SHP77 (cell line): ENCODE measurements around the gene UNKL.
"Not testable (repeated sequence)": the region's sequence is repeated elsewhere in the genome, so short reads cannot be mapped to it uniquely, and the experiment has no call there.

Experiments
- DNase-seq, 2 experiments: peaks; one replicate each; lab custom pipeline; 2025; lab: John Stamatoyannopoulos, UW

Gene UNKL

DNA sequence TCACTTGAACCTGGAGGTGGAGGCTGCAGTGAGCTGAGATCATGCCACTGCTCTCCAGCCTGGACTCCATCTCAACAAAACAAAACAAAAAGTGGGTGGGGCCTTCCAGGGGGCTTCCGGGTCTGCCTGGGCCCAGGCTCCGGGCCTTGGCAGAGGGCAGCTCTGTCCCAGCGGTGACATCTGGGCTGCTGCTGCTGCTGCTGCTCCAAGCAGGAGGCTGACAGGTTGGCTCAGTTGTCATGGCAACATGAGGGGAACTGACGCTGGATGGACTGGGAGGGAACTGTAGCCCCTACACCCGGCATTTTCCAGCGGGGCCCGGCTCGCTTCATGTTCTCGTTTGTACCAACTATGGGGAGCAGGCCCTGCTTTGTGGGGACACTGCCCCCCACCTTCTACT, 77.0 kb downstream of the UNKL start:
- no peak for DNase-seq

DNA sequence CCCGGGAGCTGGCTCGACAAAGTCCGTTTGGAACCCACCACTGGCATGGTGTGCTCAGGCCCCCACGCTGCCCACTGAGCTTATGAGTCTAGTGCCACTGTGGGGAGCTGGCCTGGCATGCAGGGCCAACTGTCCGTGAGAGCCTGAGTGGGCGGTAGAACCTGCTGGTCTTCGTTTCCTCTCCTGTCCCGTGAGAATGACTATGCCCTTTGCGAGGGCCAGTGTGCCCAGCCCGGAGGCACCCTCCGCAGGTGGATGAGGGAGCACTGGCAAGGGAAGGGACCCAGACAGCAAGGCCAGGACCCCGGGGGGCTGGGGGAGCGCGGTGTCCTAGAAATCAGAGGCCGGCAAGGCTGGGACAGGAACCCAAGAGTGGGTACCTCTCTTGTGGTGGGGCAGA, 77.9 kb downstream of the UNKL start:
- DNase-seq: no peak

DNA sequence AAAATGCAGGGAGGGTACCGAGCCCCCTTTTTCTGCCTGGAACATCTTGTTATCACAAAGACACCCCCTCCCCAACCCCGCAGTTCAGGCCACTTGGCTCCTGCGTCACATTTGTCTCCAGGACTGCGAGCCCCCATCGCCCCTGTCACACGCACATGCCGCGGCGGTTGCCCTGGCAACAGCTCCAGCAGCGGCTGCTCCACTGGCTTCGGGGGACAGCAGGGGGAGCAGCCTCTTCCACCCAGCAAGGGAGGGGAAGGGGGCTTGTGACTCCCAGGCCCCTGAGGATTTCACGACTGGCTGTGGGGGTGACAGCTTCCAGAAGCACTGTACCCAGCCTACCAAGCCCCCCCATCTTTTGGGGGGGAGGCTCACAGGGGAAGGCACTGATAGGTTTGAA, 78.5 kb downstream of the UNKL start:
- DNase-seq: no peak

DNA sequence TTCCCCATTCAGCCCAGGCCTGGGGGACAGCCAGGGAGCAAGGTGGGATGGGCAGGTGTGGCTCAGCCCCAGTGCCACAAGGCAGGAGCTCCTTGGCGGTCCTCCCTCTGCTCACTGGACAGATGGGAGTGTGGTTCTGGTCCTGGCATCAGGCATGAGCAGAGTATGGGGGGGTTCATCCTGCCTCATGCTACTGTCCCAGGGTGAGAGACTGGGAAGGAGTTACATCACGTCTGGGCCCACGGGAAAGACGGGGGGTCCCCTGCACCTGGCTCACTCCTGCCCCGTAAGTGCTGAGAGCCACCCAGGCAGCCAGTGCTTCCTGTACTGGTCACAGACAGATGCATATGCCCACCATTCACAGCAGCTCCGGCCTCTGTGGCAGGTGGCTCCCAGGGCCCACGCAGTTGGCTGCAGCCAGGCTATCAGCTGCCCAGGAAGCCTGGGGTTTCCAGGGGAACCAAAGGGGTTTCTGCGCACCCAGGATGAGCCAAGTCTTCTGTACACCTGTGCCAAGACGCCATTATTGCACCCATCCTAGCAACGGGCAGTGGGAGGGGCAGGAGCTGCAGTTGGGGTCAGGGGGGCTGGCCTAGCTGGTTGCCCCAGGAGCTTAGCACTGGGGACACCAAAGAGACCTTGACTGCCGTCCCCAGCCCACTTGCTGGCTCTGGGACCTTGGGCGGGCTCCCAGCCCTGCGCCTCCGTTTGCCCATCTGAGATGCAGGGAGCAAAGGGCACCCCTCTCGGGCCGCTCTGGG, 79.1 kb downstream of the UNKL start:
- peak in 1 of 2 experiments; percentile 40 for DNase-seq

DNA sequence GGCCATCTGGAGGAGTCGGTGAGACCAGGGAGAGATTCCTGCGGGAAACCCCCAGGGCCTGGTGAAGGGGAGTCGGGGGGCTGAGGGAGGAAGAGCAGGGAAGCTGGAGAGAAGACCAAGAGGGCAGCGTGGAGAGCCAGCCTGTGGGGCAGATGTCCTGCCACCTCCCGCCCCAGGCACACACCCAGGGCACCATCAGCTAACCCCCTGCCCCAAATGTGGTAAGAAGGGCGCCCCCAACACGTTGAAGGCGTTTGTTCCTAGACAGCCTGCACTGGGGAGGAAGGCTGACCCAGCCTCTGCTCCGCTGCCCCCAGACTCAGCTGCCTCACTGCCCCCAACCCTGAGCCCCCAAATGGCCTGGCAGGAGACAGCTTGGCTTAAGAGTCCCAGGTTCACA, 79.8 kb downstream of the UNKL start:
- no peak for DNase-seq

DNA sequence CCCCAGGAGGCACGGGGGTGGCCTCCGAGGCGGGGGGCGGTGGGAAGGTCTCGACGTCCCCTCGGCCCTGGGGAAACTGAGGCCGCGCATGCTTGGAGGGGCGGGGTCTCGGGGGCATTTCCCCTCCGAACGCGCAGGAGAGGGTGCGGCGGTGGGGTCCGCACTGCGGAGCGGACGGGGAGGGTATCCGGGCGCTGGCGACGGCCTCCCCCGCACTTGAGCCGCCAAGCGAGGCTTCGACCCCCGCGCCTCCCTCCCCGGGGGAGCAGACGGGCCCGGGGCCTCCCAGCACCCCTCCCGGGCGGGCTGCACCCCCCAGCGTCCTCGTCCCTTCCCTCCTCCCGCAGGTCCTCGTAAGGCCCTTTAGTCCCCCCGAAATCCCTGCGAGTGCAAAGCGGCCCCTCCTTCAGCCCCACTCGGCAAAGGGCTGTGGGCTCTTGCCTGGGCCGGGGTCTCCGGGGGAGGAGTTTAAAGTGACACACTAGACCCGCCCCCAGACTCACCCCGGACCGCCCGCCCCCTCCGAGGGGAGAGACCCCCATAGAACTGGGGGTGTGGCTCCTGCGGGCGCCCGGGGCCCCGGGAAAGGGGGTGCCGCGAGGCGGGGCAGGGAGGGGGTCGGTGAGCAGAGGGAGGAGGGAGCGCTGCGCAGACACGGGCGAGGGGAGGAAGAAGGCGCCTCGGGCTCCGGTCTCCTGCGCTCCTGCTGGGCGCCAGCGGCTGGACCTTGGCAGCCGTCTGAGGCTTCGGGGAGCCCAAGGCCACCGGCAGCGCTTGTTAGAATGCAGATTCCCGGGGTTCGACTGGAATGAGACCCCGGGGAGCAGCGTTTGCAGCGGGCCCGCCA, 80.4 kb downstream of the UNKL start:
- DNase-seq: no peak

DNA sequence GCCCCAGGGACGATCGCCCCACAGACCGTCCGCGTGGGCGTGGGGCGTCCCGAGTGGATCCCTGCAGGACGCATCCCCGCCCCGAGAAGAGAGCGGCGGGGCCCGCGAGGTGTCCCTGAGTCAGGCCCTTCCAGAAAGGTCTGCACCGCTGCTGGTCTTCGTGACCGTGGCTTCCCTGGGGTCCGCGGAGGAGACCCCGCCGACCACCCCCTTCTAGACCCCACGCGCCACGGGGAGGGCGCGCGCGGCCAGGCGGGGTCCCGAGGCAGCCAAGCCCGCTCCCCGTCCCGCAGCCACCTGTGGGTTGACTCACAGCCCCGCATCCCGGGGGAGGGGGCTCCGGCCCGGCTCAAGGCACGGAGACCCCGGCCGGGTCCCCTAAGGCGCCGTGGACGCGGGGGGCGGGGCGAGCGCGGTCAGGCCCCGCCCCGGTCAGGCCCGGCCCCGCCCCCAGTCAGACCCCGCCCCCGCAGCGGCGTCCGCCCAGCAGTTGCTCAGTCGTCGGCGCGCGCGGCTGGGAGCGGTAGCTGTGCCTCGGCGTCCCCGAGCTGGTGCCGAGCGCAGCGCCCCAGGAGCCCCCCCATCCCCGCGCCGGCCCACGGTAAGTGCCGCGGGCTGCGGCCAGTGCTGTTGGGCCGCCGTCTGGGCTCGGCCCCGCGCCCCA, 81.2 kb downstream of the UNKL start, which contains the start of gene BAIAP3:
Gene BAIAP3 (plus strand): TSS at position 497 of the 664 bp plus-strand sequence. CDS start 4,905 bp downstream, outside the sequence.
- peak in 1 of 2 experiments; percentile 7 for DNase-seq

DNA sequence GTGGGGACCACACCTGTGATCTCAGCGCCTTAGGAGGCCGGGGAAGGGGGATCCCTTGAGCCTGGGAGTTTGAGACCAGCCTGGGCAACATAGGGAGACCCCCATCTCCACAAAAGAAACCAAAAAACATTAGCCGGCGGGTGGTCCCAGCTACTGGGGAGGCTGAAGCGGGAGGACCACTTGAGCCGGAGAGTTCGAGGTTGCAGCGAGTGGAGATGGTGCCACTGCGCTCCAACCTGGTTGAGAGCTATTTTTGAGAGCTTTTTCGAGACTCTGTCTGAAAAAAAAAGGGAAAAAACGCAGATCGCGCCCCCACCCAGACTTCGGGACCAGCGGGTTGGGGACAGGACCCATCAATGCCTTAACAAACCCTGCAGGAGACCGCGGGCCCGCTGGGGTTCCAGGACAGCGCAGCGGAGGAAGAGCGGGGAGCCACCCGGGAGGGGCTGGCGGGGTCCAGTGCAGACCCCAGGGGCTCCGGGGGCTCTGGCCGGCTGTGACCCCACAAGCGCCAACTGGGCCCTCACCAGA, 81.8 kb downstream of the UNKL start:
- no peak for DNase-seq

DNA sequence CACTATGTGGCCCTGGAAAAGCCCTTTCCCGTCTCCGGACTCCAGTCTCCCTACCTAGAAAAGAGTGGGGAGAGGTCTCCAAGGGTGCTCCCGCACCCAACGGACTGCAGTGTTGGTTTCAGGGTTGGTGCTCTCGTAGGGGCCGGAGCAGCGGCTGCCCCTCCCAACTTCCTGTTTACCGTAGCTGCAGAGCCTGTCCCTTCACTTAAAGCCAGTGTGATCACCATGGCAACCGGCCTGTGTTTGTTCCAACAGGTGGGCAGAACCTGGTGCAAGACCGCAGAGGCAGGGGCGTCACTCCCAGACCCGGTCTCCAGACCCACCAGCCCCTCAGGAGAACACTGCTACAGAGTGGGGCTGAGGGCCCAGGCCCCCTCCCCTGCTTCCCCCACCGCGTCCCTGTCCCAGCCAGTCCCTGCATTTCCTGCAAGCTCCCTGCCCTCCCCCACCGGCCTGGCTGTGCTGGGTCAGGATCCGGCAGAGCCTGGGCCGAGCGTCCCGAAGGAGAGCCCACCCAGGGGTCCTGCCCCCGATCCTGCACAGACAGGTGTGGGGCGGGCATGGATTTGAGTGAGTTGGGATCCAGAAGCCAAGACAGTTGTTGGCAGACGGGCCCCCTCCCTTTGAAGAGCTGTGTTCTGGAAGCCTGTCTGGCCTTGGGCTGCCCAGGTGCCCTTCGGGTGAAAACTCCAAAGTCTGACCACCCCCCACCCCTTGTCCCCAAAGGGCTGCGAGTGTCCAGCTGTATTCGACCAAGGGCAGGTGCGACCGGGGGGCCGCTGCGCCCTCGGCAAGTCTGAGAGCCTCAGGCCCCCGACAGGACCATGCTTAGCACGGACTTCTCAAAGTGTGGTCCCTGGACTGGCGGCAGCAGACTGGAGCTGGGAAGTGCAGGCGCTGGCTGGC, 82.5 kb downstream of the UNKL start:
- DNase-seq: peak; percentile 84

DNA sequence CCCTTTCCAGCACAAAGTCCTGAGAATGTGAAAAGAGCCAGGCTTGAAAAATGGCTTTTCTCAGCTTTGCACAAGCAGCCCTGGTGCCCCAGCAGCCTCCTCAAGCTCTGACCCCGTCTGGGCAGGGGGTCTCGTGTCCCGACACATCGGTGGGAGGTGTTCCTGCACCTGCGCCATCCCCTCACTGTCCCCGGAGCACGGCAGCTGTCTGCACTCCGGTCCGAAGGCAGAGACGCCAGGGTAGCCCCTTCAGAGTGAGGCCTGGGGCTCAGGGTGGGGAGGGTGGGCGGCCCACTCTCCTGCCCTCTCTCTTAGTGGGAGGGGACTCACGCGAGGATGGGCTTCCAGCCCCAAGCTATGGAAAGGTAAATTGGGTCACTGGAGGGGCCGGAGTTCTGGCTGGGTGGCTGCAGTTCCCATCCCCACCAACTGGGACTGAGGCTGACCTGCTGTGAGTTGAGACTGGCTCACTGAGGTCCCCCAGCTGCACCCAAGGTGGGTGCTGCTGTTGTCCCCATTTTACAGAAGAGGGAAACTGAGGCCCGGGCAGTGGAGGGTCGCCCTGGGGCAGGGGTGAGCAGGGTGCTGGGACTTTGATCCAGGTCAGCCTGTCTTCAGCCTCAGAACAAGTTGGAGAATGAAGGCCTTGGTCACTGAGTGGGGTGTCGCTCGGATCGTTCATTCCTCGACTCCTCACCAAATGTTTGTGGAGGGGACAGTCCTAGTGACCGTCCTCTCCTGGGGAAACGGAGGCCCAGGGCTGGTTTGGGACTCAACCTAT, 83.4 kb downstream of the UNKL start:
- no peak for DNase-seq

DNA sequence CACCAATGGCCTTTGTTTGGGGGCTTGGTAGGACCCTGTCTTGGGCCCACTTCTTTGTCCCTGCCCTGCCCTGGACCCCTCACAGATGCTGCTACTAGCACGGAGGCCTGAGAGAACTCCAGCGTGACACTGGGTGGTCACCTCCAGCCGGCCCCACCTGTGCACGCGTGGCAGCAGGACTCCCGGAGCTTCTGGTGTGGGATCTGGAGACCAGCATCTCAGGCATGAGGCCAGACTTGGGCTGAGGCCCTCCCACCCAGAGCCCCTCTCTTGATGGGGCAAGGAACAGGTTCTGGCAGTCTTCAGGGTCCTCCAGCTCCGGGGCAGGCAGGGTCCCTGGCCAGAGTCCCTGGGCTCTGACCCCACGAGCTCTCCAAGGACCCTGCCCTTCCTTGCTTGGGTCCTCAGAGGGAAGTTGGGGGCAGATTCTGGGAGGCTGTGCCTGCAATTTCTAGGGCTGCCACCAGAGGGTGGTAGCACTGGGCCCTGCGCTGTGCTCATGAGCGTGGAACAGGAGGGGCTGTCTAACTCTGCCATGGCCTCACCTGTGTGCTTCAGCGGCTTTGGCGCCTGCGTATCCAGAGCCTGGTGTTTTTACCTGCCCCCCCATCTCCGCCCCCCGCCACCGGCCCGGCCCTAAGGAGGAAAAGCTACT, 84.1 kb downstream of the UNKL start:
- DNase-seq: no peak

DNA sequence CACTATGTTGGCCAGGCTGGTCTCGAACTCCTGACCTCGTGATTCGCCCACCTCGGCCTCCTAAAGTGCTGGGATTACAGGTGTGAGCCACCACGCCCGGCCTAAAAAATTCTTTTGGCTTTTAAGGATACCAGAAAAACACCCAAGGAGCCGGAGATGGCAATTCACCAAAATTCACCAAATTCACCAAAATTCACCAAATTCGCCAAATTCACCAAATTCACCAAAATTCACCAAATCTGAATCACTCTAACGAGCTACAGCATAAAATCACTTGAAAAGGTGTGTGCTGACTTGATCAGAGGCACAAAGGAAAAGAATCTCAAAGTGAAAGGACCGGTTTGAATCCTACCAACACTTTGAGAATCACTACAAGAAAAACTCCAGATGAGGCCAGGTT, 85.5 kb downstream of the UNKL start:
- DNase-seq: not testable (repeated sequence)

DNA sequence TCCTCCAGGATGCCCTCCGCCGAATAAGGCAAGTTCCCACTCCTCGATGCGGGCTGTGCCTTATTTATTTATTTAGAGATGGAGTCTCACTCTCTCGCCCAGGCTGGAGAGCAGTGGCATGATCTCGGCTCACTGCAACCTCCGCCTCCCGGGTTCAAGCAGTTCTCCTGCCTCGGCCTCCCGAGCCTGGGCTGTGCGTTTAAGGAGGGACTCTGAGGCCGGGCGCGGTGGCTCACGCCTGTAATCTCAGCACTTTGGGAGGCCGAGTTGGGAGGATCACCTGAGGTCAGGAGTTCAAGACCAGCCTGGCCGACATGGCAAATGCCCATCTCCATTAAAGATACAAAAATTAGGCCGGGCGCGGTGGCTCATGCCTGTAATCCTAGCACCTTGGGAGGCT, 86.4 kb downstream of the UNKL start:
- DNase-seq: not testable (repeated sequence)

DNA sequence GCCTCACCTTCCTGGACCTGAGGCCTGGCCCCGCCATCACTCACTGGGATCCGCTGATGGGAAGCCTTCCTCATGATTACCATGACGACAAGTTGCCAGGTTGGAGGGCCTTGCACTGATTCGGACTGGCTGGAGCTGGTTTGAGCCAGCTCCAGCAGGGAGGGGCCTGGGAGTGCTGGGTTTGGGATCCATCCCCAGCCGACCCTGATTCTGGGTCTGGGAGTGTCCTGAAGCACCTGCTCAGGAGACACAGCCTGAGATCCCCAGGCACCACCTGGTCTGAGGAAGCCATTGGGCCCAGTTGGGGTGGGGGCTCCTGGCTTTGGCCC, 86.9 kb downstream of the UNKL start:
- DNase-seq: no peak

DNA sequence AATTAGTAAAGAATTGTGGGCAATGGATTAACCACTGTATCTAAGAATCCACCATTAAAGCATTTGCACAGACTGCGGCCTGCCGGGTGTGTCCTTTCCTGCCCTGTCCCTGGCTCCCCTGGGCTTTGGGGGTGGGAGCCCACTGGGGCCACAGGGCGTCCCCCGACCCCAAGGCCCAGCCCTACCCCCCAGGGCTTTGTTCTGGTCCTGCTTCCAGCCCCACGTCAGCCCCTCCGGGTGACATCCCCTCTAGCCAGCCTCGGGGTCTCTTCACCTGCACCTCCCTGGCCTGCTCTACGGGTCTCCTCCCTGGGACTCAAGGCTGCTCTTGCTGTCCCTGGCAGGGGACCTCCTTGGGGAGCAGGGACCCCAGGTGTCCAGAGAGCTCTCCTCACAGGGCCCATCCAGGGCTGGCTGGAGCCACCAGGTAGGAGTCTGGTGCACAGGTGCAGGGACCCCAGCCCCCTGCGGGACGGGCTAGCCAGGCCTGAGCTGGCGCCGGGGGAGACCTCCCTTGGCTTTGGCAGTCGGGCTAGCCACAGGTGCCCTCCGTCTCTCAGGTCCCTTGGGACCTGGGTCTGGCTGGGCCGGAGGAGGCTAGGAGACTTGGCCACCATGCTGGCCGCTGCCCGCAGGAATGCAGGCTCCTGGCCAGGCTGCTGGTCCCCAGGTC, 87.4 kb downstream of the UNKL start:
- DNase-seq: no peak

DNA sequence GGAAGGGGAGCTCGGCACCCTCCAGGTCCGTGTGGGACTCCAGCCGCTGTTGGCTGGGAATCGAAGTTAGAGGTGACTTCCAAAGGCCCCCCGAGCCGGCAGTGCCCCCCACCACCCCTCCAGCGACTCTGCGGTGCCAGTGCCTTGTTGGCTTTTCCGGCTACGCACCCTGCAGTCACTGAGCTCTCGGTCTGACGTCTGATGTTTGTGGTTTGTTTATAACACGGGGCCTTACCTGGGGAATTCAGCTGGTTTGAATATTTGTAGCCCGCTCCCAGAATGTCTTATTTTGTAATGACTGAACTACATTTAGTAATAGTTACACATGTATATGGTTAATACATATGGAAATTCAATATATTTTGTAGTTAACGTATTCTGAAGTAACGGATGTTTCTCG, 88.1 kb downstream of the UNKL start:
- DNase-seq: no peak

DNA sequence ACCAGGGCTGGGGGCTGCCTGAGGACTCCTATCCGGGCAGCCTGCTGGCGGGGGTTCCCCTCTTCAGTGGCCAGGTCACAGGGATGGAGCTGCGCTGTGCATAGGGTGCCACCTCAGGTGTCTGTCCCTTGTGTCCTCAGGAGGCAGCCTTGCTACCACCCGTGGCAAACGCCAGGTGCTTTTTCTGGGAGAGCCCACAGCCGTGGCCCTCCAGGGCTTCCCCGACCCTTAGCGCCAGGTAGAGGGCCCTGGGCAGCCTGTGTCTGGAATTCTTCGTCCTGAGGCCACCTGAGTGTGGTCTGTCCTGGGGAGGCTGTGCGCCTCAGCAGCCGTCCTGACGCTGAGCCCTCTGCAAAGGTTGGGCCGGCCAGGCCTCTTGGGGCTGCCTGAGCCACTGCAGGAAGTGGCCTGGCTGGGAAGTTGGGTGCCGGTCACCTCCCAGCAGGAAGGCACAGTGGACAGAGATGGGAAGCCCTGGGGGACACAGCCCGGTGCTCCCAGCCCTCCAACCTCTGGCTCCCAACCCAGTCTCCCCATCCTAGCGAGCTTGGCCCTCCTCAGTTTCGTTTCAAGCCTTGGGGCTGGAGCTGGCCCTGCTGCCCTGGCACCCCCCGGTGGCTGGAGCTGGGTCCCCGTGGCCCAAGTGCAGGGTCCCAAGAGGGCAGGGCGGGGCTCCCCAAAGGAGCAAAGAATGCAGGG, 88.7 kb downstream of the UNKL start:
- no peak for DNase-seq

DNA sequence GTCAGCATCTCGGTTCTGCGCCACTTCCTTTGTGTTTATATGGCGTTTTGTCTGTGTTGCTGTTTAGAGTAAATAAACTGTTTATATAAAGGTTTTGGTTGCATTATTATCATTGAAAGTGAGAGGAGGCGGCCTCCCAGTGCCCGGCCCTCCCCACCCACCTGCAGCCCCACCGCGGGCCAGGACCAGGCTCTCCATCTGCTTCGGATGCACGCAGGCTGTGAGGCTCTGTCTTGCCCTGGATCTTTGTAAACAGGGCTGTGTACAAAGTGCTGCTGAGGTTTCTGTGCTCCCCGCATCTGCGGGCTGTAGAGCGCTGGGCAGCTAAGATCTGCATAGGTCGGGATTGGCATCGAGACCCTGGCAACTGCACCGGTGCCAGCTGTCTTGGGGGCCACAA, 89.2 kb downstream of the UNKL start:
- DNase-seq: no peak

DNA sequence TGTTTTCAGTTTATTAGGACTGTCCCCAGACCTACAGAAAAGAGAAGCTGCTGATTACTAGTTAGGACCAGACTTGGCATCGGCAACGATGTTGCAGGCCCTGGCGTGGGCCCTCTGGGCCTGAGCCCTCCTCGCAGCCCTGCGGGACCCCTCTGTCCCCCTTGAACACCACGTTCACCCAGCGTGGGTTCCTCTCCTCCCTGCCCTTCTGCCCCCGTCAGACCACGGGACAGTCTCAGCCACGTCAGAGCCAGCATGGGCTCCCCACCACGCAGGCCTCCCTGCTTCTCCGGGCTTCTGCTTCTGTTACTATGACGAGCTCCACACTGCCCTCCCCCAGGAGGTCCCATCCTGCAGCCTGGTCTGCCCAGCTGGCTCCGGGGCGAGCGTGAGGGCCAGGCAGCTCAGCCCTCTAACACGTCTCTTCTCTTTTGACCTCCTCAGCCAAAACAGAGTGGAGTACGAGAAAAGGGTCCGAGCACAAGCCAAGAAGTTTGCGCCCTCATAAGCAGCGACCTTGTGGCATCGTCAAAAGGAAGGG, 90.1 kb downstream of the UNKL start:
- DNase-seq: no peak
